NK-92 (cell line): Measurements from ENCODE around the gene HOXA9.

Experiments
- DNase-seq: peaks from one replicate; lab custom pipeline; 2025; ENCODE audit not compliant: unreplicated experiment; lab: John Stamatoyannopoulos, UW

HOXA9 gene

DNA sequence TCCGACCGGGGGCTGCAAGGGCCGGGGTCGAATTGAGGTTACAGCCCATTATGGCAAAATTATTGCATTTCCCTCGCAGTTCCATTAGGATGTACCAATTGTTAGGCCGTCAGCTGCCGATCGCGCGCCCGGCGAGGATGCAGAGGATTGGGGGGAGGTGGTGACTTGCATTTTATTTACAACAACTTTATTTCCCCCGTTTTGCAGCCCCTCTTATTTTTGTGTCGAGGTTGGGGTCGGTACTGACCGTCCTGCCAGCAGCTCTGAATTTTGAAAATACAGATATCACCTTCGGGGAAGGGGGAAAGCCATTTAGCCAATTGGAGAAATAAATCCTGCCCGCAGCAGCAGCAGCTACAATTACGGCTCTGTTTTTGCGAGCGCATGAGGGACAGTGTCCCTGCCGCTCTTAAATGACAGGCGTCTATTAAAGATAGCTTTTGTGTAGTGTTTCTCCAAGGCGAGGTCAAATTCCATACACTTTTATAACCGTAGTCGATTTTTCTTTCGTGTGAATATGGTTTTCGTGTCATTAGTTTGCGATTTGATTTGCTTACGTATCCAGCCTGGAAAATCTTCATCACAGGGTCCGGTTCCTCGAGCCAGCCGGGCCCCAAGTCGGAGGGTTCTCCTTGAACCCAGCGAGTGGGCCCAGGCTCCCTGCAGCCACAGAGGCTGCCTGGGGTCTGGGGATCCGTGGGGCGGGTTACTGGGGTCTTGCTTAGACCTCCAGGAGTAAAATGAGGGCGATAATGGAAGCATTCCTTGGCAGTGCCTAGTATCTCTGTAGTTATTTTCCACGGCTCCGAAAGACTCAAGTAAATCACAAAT, 21.2 kb downstream of the HOXA9 start:
- no peak for DNase-seq

- no peak for DNase-seq
These were observed 22.1 kb downstream of the HOXA9 start, which contains the start of gene HOXA5 for GRCh38 chr7:27143023-27143949. Gene HOXA5, minus strand, starts transcription at chr7:27143681. Its CDS starts 74 bp downstream, at chr7:27143607.

DNA sequence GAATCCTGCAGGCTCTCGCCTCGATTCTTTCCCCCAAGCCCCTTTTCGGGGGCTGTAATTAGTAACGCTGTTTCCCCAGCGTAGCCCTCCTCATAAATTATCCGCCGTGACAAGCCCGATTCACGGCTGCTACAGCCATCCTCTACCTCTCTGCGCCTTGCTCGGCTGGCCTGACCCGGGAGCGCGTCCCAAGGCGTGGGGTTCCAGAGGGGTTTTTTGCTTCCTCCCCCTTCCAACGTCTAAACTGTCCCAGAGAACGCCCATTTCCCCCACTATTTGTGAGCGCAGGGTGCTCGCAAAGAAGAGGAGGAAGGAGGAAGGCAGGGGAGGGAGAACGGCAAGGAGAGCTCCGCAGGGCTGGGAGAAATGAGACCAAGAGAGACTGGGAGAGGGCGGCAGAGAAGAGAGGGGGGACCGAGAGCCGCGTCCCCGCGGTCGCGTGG, 22.7 kb downstream of the HOXA9 start:
- DNase-seq = no peak

GRCh38 chr7:27141923-27142579, 23.3 kb downstream of the HOXA9 start:
- DNase-seq = no peak

DNA sequence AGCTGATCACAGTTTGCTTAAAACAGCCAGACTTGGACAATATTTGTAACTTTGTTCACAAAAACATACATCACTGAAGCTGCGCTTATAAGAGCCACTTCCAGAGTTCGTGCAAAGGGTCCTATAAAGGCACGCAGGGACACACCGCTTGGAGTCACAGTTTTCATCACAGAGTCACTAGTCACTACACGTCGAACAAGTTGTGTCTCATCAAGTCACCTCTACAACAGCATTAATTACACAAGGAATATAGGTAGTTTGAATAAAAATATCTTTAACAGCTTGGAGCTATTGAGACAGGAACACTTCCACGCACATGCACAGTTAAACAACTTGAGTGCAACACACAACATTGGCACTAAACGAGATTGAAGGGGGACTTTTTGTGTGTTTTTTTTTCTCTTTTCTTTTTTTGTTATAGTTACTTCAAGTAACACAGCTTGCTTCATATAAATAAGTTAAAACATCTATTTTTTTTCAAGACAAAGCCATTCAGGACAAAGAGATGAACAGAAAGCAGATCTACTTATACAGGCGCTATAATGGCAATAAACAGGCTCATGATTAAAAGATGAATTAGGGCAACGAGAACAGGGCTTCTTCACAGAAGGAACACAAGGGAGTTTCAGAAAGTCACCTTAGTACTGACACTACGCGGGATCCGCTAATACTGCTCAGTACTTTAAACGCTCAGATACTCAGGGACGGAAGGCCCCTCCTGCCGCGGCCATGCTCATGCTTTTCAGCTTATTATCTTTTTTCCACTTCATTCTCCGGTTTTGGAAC, 24.0 kb downstream of the HOXA9 start:
- DNase-seq = no peak

DNA sequence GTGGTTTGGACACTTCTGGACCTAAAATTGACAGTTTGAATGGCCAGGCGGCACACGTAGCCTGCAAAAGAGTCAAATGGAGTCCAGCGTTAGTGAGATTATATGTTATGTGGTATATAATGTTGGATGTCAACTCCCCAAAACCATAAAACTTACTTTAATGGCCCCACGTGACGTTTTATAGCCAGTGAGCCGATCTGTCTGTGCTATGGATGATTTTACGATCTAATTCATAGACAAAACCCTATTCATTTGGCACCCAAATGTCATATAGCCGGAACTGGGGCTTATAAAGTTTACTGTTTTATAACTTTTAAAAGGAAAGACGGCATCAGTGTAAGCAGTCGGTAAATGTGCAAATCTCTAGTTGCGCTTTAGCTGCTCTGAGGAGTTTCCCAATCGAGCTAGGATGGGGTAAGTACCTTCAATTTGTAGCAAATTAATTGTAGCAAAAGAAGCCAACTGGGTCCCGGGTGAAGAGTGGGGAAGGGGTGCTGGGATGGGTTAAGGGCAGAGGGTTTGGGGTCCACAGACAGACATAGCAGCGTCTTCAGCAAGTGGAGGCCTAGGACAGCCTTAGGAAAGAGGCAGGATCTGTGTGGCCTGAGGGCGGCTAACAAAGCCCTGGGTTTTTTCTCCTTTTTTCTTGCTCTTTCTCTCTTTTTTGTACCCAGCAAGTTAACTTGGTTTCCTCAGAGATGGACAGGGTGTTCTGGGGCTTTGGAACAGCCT, 25.0 kb downstream of the HOXA9 start:
- no peak for DNase-seq

DNA sequence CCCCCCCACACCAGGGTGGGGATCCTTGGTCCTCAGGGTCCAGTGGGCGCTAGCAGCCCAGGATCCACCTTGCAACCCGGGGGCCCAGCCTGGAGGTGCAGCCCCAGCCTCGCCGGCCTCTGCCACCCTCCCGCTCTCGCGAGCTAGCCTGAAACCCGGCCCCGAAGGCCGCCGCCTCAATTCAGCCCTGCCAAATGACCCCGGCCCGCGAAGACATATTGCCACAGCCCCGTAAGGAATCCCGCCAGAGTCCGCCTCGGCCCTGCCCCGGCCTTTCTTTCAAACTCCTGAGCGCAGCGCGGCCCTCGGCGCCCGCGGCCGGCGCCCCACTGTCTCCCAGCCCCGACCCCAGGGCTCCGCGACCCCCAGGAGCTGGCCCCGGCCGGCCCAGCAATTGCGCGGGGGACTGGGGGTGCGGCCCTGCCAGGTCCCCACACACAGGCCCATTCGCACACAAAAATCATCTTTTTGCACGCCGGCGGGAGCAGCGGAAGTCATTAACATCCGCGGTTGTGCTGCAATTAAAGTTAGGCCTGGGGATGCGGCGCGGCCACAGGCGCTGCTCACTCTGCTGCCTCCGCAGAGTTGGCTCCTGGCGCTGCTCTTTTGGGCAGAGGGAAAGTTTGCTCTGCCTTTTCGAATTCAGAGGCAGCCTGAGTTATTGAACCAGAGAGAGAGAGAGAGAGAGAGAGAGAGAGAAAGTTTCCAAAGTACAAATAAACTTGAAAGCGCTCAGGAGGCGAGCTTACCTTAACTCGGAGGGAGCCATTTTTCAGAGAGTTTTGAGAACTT, 25.8 kb downstream of the HOXA9 start:
- DNase-seq = no peak

- no peak for DNase-seq
These were observed 26.4 kb downstream of the HOXA9 start for GRCh38 chr7:27138985-27139333.

DNA sequence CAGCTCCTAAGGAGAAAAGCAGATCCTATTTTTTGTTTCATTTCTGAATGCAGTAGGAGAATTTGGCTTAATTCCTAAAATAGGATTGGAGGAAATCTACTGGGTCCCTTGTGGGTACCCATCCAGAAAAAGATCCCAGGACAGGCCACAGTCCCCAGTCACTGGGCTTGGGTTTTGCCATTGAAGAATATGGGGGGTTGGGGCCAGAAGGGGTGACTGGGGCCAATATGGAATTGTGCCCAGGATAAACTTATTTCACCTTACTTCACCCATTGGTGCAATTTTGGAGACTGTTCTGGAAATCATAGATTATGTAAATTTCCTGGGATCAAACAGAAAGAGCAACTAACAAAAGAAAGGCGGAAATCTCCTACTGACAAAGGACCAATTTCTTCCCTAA, 26.9 kb downstream of the HOXA9 start:
- DNase-seq = no peak

- DNase-seq = no peak
These were observed 27.6 kb downstream of the HOXA9 start for GRCh38 chr7:27137640-27138315.

DNA sequence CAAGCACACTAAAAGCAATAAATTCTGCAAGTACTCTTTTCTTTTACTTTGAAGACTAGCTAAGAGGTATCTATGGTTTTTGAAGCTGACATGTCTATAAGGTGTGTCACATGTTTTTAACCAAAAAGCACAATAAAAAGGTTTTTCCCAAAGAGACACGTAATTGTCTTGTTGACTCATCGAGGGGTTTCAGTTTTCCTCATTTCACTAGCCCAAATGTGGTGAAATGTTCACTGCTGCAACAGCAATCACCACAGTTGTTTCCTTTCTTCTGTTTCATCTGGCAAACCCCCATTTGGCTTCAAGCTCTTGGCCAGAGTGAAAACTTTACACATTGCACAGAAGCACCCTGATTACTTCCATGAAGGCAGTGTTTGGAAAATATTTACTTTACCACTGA, 30.9 kb downstream of the HOXA9 start:
- no peak for DNase-seq

DNA sequence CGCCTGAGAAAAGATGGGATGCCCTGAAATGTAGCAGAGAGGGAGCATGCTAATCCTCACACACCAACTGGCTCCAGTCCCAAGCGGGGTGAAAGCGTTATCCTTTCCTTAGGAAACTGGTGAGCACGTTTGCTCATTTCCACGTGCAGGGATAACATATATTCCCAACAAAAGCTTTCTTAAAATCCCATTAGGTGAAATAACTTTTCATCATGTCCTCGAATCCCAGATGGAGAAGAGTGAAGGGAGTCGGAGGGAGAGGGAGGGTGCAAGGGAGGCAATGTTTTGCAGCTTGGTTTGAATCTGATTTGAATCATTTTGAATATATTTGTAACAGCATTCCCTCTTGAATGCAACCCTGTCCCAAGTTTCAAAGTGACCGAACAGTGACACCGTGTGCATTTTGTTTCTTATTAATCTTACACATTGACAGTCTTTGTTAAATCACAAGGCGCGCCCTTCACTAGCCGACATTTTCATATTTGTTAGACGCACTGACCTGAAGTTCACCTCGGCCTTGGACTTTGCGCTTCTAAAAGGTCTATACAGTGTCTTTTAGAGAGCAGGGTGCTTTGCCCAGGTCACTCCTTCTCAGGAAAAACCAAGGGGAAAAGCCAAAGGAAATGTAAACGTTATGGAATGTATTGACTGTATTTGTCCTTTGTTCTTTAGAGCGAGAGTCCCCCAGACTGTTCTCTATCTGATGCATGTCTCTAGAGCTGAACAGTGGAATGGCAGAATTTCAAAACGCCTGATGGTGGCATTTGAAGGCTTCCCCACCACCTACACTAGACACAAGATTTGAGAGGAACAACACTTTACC, 31.7 kb downstream of the HOXA9 start:
- no peak for DNase-seq

DNA sequence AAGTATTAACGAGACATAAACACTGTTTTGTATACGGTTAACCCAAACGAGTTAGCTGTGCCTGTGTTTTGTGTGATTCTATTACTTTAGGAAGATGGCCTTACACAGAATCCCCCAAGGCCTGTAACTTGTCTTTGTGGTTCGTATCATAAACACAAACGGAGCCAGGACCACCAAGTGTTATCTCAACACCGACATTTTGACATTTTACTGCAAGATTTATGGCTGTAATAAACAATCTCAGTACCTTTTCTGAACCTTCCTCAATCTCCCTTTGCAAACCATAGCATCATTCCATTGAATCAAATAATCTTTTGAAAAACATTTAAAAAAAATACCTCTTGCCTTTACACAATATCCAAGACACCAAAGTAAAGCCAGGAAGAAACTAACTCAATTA, 32.4 kb downstream of the HOXA9 start:
- DNase-seq = no peak

DNA sequence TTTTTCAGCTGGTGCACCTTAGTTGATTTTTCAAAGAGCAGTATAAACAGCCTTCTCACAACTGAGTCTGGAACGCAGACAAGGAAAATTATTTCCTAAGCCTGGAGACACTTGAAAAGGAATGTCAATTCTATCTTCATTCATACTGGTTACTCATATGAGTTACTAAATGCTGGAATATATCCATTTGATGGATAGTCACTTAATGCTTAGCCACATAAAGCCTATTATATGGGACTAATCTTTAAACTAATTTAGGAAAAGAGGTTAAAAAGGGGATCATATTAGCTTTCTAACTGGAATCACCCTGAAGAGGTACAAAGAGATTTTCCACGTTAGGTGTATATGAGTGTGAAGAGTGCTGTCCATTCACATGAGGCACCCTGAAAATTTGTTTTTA, 33.1 kb downstream of the HOXA9 start:
- no peak for DNase-seq

- DNase-seq = no peak
These were observed 33.9 kb downstream of the HOXA9 start for GRCh38 chr7:27131390-27131819.

DNA sequence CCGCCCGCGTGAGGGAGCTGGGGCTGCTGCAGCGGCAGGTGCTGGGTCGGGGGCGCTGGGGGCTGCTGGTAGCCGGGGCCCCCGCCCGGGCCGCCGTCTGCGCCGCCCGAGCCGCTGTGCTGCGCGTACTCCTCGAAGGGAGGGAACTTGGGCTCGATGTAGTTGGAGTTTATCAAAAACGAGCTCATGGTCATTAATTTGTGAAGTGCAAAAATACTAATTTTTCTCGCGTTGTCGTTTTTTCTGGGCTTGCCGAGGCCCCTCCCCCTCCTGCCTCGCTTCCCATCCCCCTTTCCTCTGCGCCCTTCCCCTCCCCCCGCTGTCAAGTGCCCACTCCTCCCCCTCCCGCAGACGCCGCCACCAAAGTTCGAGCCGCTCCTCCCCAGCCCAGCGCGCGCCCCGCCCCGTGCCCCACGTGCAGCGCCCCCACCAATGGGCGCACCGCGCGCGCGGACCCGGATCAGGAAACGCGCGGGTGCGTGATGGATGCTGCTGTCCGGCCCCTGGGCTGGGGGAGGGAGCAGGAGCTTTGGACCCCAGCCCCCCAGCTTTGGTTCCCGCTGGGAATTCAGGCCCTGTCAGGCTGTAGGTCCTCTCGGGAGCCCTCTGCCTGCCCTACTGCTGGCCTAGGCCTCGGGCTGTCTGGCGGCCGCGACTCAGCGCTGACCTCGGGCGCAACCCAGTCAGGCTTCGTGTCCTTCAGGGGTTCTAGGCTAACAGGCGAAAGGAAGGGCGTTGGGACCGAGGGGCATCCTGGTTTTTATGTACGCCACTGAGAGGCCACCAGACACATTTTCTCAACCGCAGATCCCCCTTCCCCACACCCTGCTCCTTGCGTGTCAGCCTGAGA, 34.6 kb downstream of the HOXA9 start, which contains the start of gene HOXA4:
Gene HOXA4, minus strand, starts transcription at position 218 of the 850 bp plus-strand sequence. Its CDS starts 24 bp downstream, at position 194.
- DNase-seq = no peak
